SK-N-DZ (cell line): Measurements from ENCODE around the gene CENPK.

Source experiments
- small RNA-seq, 2 experiments: library from RNA; depleted of rRNA; stranded (forward); fragments of <200 nt; gene quantifications; one replicate each; pipeline ENCODE3, GENCODE V24; 2014

CENPK gene

Small RNAs within 50 kb of the gene (small RNA-seq; reads per million reads assigned to genes)
- gene RNU6-540P = 0 reads per million in 2 experiments
